HepG2 (cell line): Measurements from ENCODE around the gene SLCO4A1. TPM values are rescaled to one million over a fixed set of nuclear protein-coding genes. Genes with fewer than 3 reads are reported as not detected.

ENCODE experiments used
- ATAC-seq: fragments of 200-7000 bp; cut with Tn5 transposase; 3 replicates; pipeline ENCODE4 v1.9.1; 2020; ENCODE audit warnings: mild to moderate bottlenecking, moderate library complexity
- BruUV-seq: library from RNA; stranded (reverse); fragments of 400-500 nt; replicated peaks from 2 replicates; lab custom pipeline; 2021; lab: Mats Ljungman, UMichigan
- CTCF ChIA-PET: fragments of 300-600 bp; formaldehyde crosslinking; extraction: SDS; loops from one replicate; lab custom pipeline; 2021; ENCODE audit warnings: low total read pairs, inconsistent platforms, low intra/inter-chr PET ratio; lab: Yijun Ruan, JAX
- POLR2A ChIA-PET: fragments of 350-600 bp; sonication (Branson Sonifier 250); formaldehyde crosslinking; loops from one replicate; lab custom pipeline; 2020; ENCODE audit warnings: antibody characterized with exemption, inconsistent platforms; lab: Yijun Ruan, JAX
- DNase-seq: peaks from one replicate; pipeline ENCODE4 v3.0.0-alpha.2; 2015; ENCODE audit warnings: low spot score
- FAIRE-seq: peaks from 3 replicates; lab custom pipeline; 2011; peaks lifted over from hg19 to GRCh38; lab: Jason Lieb, UNC
- H2AFZ ChIP-seq: one replicate; pipeline ENCODE4 v1.6.1; 2011; ENCODE audit warnings: low read length, inconsistent platforms
- H3K27ac ChIP-seq: fragments of 300-600 bp; 3 replicates; pipeline ENCODE4 v1.8.0; 2011; ENCODE audit warnings: mixed run types, mild to moderate bottlenecking, mixed read lengths, low read length, inconsistent platforms; ENCODE audit not compliant: insufficient read depth; ENCODE audit errors: extremely low read length
- H3K27me3 ChIP-seq, 2 experiments: fragments of 200-600 bp in 1 of 2; 2 replicates in 1 of 2; 3 replicates in 1 of 2; pipeline versions ENCODE4 v1.6.0 to v1.8.0; 2011; ENCODE audit warnings: low read length in 2 of 2, mild to moderate bottlenecking in 2 of 2, moderate library complexity in 2 of 2, inconsistent platforms in 1 of 2; ENCODE audit not compliant: insufficient read depth in 2 of 2, control insufficient read depth in 1 of 2
- H3K36me3 ChIP-seq, 2 experiments: fragments of 200-600 bp in 1 of 2; replicated peaks in 1 of 2; 2 replicates in 1 of 2; 3 replicates in 1 of 2; pipeline versions ENCODE4 v1.5.1 to v1.8.0; 2011; ENCODE audit warnings: low read length in 2 of 2, inconsistent platforms in 1 of 2; ENCODE audit not compliant: insufficient read depth in 2 of 2, control insufficient read depth in 1 of 2
- H3K4me1 ChIP-seq: 2 replicates; pipeline ENCODE4 v1.5.1; 2012; ENCODE audit warnings: low read length, inconsistent platforms; ENCODE audit not compliant: insufficient read depth
- H3K4me2 ChIP-seq: 2 replicates; pipeline ENCODE4 v1.6.0; 2011; ENCODE audit warnings: low read depth, low read length, inconsistent platforms
- H3K4me3 ChIP-seq, 3 experiments: fragments of 200-600 bp in 1 of 3; sonication (generic), shearing (Covaris generic) in 1 of 3; replicated peaks in 1 of 3; 2 replicates each; pipeline ENCODE4 v1.5.1; 2011 to 2016; ENCODE audit warnings: low read length in 3 of 3, inconsistent platforms in 2 of 3, low read depth in 2 of 3, mild to moderate bottlenecking in 2 of 3, control low read depth in 1 of 3, mixed read lengths in 1 of 3; ENCODE audit not compliant: insufficient read depth in 1 of 3
- H3K79me2 ChIP-seq: one replicate; pipeline ENCODE4 v1.6.1; 2011; ENCODE audit warnings: low read length, inconsistent platforms; ENCODE audit not compliant: insufficient read depth
- H3K9ac ChIP-seq: 2 replicates; pipeline ENCODE4 v1.6.0; 2011; ENCODE audit warnings: mild to moderate bottlenecking, low read depth, low read length, inconsistent platforms; ENCODE audit not compliant: insufficient read depth
- H3K9me3 ChIP-seq: 2 replicates; pipeline ENCODE4 v1.5.1; 2012; ENCODE audit warnings: mild to moderate bottlenecking, low read length
- H4K20me1 ChIP-seq: 2 replicates; pipeline ENCODE4 v1.6.0; 2011; ENCODE audit warnings: inconsistent platforms, mild to moderate bottlenecking, low read length, moderate library complexity; ENCODE audit not compliant: insufficient read depth
- AGO1 ChIP-seq: fragments of 200-400 bp; formaldehyde crosslinking; IDR thresholded peaks from 2 replicates; pipeline ENCODE4 v1.6.1; 2017; ENCODE audit warnings: mild to moderate bottlenecking, low read depth, low read length, moderate library complexity; ENCODE audit not compliant: poor library complexity, severe bottlenecking
- CHD4 ChIP-seq: fragments of 200-600 bp; sonication (generic); IDR thresholded peaks from 2 replicates; pipeline ENCODE4 v1.7.0; 2017; ENCODE audit warnings: mild to moderate bottlenecking, low read length, borderline replicate concordance
- KAT7 ChIP-seq: IDR thresholded peaks from 2 replicates; pipeline ENCODE4 v1.6.1; 2018; ENCODE audit warnings: borderline replicate concordance, missing compliant biosample characterization
- KLF12 ChIP-seq: sonication (generic); formaldehyde crosslinking; IDR thresholded peaks from 2 replicates; pipeline ENCODE4 v1.4.0; 2020; ENCODE audit warnings: missing genetic modification reagents, borderline replicate concordance
- MYNN ChIP-seq: sonication (generic); formaldehyde crosslinking; IDR thresholded peaks from 2 replicates; pipeline ENCODE4 v1.4.0; 2020; ENCODE audit warnings: mild to moderate bottlenecking, low read depth, missing genetic modification reagents
- ZNF101 ChIP-seq: sonication (generic); formaldehyde crosslinking; IDR thresholded peaks from 2 replicates; pipeline ENCODE4 v1.4.0; 2020; ENCODE audit warnings: mild to moderate bottlenecking, low read depth, missing genetic modification reagents, borderline replicate concordance
- ZNF431 ChIP-seq: sonication (generic); formaldehyde crosslinking; IDR thresholded peaks from 2 replicates; pipeline ENCODE4 v1.9.0; 2022; ENCODE audit warnings: missing genetic modification reagents, low read depth, mild to moderate bottlenecking, borderline replicate concordance
- ZNF432 ChIP-seq: sonication (generic); formaldehyde crosslinking; IDR thresholded peaks from 2 replicates; pipeline ENCODE4 v1.5.0; 2020; ENCODE audit warnings: missing genetic modification reagents, mild to moderate bottlenecking, borderline replicate concordance
- ZNF577 ChIP-seq: sonication (generic); formaldehyde crosslinking; IDR thresholded peaks from 2 replicates; pipeline ENCODE4 v1.4.0; 2020; ENCODE audit warnings: mild to moderate bottlenecking, low read depth, missing genetic modification reagents, borderline replicate concordance
- ZNF761 ChIP-seq: sonication (generic); formaldehyde crosslinking; conservative IDR thresholded peaks from 2 replicates; pipeline ENCODE4 v1.4.0; 2020; ENCODE audit warnings: mild to moderate bottlenecking, missing genetic modification reagents
- ZNF782 ChIP-seq: sonication (generic); formaldehyde crosslinking; IDR thresholded peaks from 2 replicates; pipeline ENCODE4 v1.4.0; 2020; ENCODE audit warnings: missing genetic modification reagents, mild to moderate bottlenecking, borderline replicate concordance
- ZNF878 ChIP-seq: sonication (generic); formaldehyde crosslinking; IDR thresholded peaks from 2 replicates; pipeline ENCODE4 v1.8.1; 2023; ENCODE audit warnings: mild to moderate bottlenecking, missing genetic modification reagents, moderate library complexity
- WGBS: methylation state at CpG from one replicate; pipeline ENCODE4 v1.1.6; 2017; ENCODE audit warnings: low lambda C conversion rate; 5-methylcytosine and 5-hydroxymethylcytosine counted together
- in situ Hi-C: cut with HindIII; loops from 2 replicates; pipeline ENCODE4 v1.10.0; 2017; ENCODE audit warnings: low pct_unique_long_range_greater_than_20kb; ENCODE audit not compliant: extremely low pct_ligation_motif_present
- intact Hi-C: fragments of 100-400 bp; cut with micrococcal nuclease; formaldehyde crosslinking; loops from one replicate; pipeline ENCODE4 v1.10.0; 2022; ENCODE audit not compliant: unreplicated experiment
- polyA plus RNA-seq, 8 experiments: library from polyadenylated mRNA; depleted of rRNA in 3 of 8; stranded (reverse) in 7 of 8; unstranded in 1 of 8; fragments of >200 nt; fragmentation: Illumina TruSeq in 4 of 8; extraction: Trizol in 4 of 8; gene quantifications; 2 replicates each; pipeline versions ENCODE4 v1.2.1 to v1.2.3, GENCODE V29; 2011 to 2016; ENCODE audit warnings: low read depth in 4 of 8, missing spikeins in 1 of 8, mixed read lengths in 1 of 8; ENCODE audit not compliant: insufficient read depth in 1 of 8
- total RNA-seq, 5 experiments: library from RNA; depleted of rRNA; stranded (reverse); fragments of >200 nt; fragmentation: Illumina TruSeq; extraction: Trizol; gene quantifications; 2 replicates each; pipeline ENCODE4 v1.2.3, GENCODE V29; 2016; ENCODE audit warnings: low read depth in 1 of 5

The SLCO4A1 gene
- total and polyA plus RNA-seq, 2 of the 13 experiments (the other 11 are each of a cell fraction or from before 2014, with no cell fraction given), result 55.5 to 112 TPM

DNA sequence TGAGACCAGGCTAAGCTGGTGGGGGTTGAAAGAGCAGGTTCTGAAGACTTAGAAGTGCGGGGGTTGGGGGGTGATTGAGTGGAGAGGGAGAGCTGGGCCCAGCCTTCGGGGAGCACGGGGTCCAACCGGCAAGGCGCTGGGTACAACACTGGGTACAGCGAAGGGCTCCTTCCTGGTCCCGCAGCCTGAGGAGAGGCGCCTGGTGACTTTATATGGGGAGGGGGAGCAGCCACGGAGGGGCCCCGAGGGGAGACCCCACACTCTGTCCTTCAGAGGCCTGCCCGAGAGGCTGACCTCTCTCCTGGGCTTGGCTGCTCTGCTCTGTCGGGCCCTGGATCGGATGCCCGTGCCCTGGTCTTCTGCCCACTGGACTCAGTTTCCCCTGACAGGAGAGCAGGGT lies 55.9 kb downstream of the SLCO4A1 start:
- H3K27ac ChIP-seq, result no peak overlapping the region
- H3K9me3 ChIP-seq, result no peaks in the 10 kb centered on the region
- peaks cover 7% of the 10 kb centered on the region; the same call in 1 of the 2 replicates for H4K20me1 ChIP-seq
- H3K4me1 ChIP-seq, result no peaks in the 10 kb centered on the region; the same call in 1 of the 2 replicates
- H3K36me3 ChIP-seq, result no peaks in the 10 kb centered on the region
- CTCF ChIA-PET, result no interaction called here
- TF ChIP-seq MYNN (CRISPR knock-in tag) (no peak), ZNF878 (CRISPR knock-in tag) (no peak), ZNF101 (CRISPR knock-in tag) (no peak), CHD4 (no peak), ZNF432 (no peak), KLF12 (CRISPR knock-in tag) (no peak), ZNF782 (CRISPR knock-in tag) (no peak), ZNF431 (no peak), KAT7 (CRISPR knock-in tag) (no peak)
- ATAC-seq (no peak), FAIRE-seq (no peak), DNase-seq (no peak)
- H3K4me2 ChIP-seq, result no peak overlapping the region
- H3K27me3 ChIP-seq, result peaks cover 55 to 98% of the 10 kb centered on the region in 2 experiments
- no peaks in the 10 kb centered on the region for H3K79me2 ChIP-seq
- no TSS peak for BruUV-seq
- H3K4me3 ChIP-seq, result no peak overlapping the region
- in situ Hi-C loops (no loop called here), intact Hi-C loops (no loop called here)
- no peak overlapping the region for H2AFZ ChIP-seq
- no peak overlapping the region for H3K9ac ChIP-seq
- POLR2A ChIA-PET, result no interaction called here
- WGBS, result 54% methylated on average over 13 of the region's 14 CpGs

DNA sequence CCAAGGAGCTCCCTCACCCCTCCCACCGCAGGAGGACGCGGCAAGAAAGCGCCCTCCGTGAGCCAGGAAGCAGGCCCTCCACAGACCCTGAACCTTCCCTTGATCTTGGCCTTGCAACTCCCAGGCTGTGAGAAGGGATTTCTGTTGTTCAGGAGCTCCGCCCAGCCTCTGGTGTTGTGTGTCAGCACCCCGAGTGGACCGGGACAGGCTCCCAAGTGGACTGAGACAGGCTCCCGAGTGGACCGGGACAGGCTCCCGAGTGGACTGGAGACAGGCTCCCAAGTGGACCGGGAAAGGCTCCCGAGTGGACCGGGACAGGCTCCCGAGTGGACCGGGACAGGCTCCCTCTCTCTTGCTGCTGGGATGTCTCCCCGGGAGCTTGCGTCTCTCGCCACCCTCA lies 57.0 kb downstream of the SLCO4A1 start:
- H3K36me3 ChIP-seq, result no peaks in the 10 kb centered on the region
- WGBS, result 40% methylated on average over 19 of the region's 19 CpGs
- POLR2A ChIA-PET, result no interaction called here
- H3K27me3 ChIP-seq, result peaks cover 48 to 98% of the 10 kb centered on the region in 2 experiments
- no peaks in the 10 kb centered on the region for H3K79me2 ChIP-seq
- no TSS peak for BruUV-seq
- peaks cover under 1% of the 10 kb centered on the region; the same call in 1 of the 2 replicates for H3K4me1 ChIP-seq
- CTCF ChIA-PET, result no interaction called here
- in situ Hi-C loops (no loop called here), intact Hi-C loops (no loop called here)
- H3K4me3 ChIP-seq, result no peak overlapping the region
- no peak for DNase-seq
- ATAC-seq, result no peak
- no peak for TF ChIP-seq ZNF761 (CRISPR knock-in tag)
- TF ChIP-seq ZNF577 (CRISPR knock-in tag), result no peak
- TF ChIP-seq AGO1, result peak; percentile 16
- H2AFZ ChIP-seq, result no peak overlapping the region
- H3K4me2 ChIP-seq, result no peak overlapping the region
- H3K27ac ChIP-seq, result no peak overlapping the region
- FAIRE-seq, result no peak
- no peak overlapping the region for H3K9ac ChIP-seq
- H4K20me1 ChIP-seq, result peaks cover 2% of the 10 kb centered on the region; the same call in 1 of the 2 replicates
- H3K9me3 ChIP-seq, result no peaks in the 10 kb centered on the region
